Stimulated activated CD4-positive, alpha-beta T cell treated with anti-CD3 and anti-CD28 coated beads, Interleukin-4, amount 100 ng/mL, for 24 hours (primary cell): ENCODE data around the gene SLC35D1.

Experiments
- DNase-seq: peaks from one replicate; pipeline ENCODE4 v3.0.0-alpha.2; 2020

SLC35D1 gene

GRCh38 chr1:67043366-67043765 lies 10.6 kb downstream of the SLC35D1 start:
- no peak for DNase-seq

- DNase-seq = no peak
Observed at GRCh38 chr1:67041841-67042503, 12.0 kb downstream of the SLC35D1 start.

GRCh38 chr1:67040405-67040804 lies 13.5 kb downstream of the SLC35D1 start:
- DNase-seq = no peak

GRCh38 chr1:67031859-67032247 lies 22.1 kb downstream of the SLC35D1 start:
- DNase-seq = no peak

- DNase-seq = no peak
Observed at GRCh38 chr1:67031121-67031858, 22.7 kb downstream of the SLC35D1 start.

GRCh38 chr1:67029472-67029871 lies 24.5 kb downstream of the SLC35D1 start:
- no peak for DNase-seq

GRCh38 chr1:67020765-67021164 lies 33.2 kb downstream of the SLC35D1 start:
- no peak for DNase-seq

- DNase-seq = no peak
Observed at GRCh38 chr1:67020304-67020703, 33.6 kb downstream of the SLC35D1 start.

GRCh38 chr1:67019600-67020136 lies 34.3 kb downstream of the SLC35D1 start:
- no peak for DNase-seq

- no peak for DNase-seq
Observed at GRCh38 chr1:67019121-67019520, 34.8 kb downstream of the SLC35D1 start.

- no peak for DNase-seq
Observed at GRCh38 chr1:67018574-67018973, 35.4 kb downstream of the SLC35D1 start.

GRCh38 chr1:67013573-67013972 lies 40.4 kb downstream of the SLC35D1 start:
- no peak for DNase-seq

- no peak for DNase-seq
Observed at GRCh38 chr1:67009792-67010191, 44.2 kb downstream of the SLC35D1 start.

GRCh38 chr1:67005068-67005467 lies 48.9 kb downstream of the SLC35D1 start:
- no peak for DNase-seq

GRCh38 chr1:67004176-67004575 lies 49.8 kb downstream of the SLC35D1 start:
- no peak for DNase-seq

- no peak for DNase-seq
Observed at GRCh38 chr1:67001682-67002425, 52.1 kb downstream of the SLC35D1 start.

- no peak for DNase-seq
Observed at GRCh38 chr1:66999640-67000400, 54.1 kb downstream of the SLC35D1 start.

- no peak for DNase-seq
Observed at GRCh38 chr1:66998972-66999371, 55.0 kb downstream of the SLC35D1 start.

GRCh38 chr1:66996018-66996682 lies 57.8 kb downstream of the SLC35D1 start:
- DNase-seq = peak; percentile 71

- no peak for DNase-seq
Observed at GRCh38 chr1:66993076-66993475, 60.9 kb downstream of the SLC35D1 start.

- DNase-seq = no peak
Observed at GRCh38 chr1:66985835-66986234, 68.1 kb downstream of the SLC35D1 start.

- DNase-seq = no peak
Observed at GRCh38 chr1:66984491-66984890, 69.5 kb downstream of the SLC35D1 start.
